Measurements from ENCODE around the gene SLC19A2.
A peak's percentile ranks its signal among the peaks of the same experiment; 100 is the strongest.
"Not testable (repeated sequence)": the region's sequence is repeated elsewhere in the genome, so short reads cannot be mapped to it uniquely, and the experiment has no call there.

Gene SLC19A2

GRCh38 chr1:169485431-169486280 lies at the start of gene SLC19A2:
SLC19A2 (minus strand) TSS chr1:169485944; CDS start chr1:169485766, 178 bp downstream.
- peak; percentile 90 for DNase-seq

DNA sequence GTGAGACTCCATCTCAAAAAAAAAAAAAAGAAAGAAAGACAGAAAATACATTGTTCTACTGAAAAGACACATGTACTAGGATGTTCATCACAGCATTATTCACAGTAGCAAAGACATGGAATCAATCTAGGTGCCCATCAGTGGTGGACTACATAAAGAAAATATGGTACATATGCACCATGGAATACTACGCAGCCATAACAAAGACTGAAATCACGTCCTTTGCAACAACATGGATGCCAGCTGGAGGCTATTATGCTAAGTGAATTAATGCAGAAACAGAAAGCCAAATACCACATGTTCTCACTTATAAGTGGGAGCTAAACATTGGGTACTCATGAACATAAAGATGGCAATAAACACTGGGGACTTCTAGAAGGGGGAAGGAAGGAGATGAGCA lies 48.9 kb upstream of the SLC19A2 start:
- no peak for DNase-seq

- DNase-seq: not testable (repeated sequence)
Observed at GRCh38 chr1:169533528-169534190, 47.9 kb upstream of the SLC19A2 start.

DNA sequence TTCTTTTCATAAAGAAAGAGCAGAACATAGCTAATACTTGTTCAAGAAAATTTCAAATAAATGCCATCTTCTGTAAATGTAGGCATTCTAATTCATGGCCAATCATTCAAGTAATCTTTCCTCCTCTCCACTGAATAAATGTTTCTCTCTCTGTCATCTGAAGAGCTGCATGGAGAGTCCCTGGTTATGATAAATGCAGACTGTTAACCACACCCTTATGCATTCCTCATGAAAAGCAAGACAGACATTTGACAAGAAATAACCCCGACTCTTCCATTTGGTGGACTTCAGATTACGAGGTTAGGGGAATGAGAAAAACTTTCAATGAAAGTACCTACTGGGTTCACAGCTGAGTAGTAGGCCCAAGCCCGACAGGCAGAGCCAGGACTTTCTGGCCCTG lies 44.7 kb upstream of the SLC19A2 start:
- no peak for DNase-seq

- DNase-seq: no peak
Observed at GRCh38 chr1:169529068-169529642, 43.4 kb upstream of the SLC19A2 start.

GRCh38 chr1:169528215-169529067 lies 42.7 kb upstream of the SLC19A2 start:
- no peak for DNase-seq

DNA sequence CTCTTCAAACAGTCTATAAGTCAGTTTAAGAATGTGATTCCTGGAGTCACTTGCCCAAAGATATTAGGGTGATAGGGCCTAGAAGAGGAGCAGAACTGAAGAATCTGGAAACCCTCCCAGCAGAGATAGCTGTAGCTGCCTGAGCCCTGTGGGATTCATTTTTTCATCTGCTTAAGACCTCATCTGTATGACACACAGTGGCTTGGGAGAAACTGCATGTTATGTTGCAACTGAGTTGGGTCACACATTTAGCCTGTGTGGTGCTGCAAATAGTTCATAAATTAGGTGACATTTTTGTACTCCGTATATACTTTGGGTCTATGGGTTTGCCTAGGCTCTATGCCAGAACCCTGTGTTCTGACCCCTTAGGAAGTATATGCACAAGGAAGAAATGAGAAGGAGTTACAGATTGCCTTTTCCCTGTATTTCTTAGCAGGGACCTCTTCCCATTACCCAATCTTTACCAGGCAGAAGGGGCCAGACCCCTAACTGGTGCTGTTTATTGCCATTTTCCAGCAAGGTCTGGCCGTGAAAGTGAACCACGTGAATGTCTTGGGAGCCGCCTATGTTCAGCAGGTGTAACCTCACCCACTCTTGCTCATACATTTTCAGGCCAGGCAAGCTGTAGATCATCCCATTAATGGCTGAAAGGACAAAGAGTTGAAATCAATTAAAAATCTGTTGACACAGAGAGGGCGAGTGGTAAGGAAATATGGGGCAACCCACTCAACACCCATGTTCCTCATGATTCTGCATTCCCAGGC lies 41.9 kb upstream of the SLC19A2 start:
- no peak for DNase-seq

GRCh38 chr1:169527001-169527400 lies 41.3 kb upstream of the SLC19A2 start:
- DNase-seq: no peak

DNA sequence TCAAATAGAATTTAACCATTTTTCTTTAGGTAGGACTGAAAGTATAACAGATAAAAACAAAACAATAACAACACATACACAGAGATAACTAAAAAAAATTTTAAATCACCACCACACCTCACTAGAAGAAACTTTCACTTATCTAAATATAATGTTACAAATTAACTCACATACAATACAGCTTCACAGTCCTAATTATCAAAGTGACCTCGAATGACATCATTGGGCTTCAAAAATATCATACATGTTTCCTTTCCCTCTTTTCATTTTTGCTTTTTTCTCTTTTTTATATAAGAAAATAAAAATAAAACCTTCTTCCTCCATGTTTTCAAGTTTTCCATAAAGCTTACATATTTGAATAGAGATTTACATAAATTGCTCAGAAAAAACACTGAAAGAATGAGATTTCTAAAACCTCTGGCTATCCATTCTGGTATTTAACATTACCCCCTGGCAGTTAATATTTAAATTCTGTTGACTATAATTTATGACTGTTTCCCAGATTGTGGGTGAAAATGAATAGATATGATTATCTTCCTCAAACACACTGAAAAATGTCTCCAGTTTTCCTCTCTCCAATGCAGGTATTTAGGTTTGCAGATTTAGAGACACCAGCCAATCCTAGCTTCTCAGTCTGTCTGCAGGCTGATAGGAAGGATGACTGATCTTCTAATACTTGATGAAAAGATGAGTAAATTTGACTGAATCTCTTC lies 40.5 kb upstream of the SLC19A2 start:
- DNase-seq: no peak

DNA sequence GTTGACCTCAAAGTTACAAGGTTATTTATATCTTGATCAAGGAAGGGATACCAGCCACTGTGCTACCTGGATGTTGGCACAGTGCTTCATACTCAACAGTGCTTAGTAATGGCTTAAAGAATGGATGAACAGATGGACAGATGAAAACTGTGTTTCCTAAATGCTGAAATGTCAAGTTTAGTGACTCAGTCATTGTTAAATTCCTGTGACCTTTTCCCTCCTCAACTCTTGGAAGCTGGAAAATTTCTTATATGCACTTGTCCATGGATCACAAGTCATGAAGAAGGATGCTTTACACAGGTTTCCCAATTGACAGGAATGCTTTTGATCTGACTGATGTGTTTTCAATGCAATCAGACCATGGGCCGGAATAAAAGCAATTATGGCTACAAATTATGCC lies 39.6 kb upstream of the SLC19A2 start:
- DNase-seq: no peak

DNA sequence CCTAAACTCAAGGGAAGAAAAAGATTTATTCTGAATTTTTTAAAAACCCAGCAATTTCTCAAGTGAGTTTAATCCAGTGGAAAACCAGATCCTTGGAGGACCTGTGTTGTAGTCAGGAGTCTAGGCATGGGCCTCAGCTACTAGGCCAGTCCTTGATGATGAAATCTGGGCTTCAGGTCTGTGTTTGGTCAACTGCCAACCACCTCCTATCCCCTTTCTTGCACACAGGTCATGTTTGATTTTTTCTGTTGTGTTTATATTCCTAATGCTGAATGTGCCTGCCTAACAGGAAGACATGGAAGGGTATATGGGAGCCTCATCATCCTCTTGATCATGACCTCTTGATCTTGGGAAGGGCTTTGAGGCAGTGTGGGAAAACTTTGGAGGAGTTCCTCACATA lies 38.2 kb upstream of the SLC19A2 start:
- DNase-seq: no peak

GRCh38 chr1:169521226-169521625 lies 35.5 kb upstream of the SLC19A2 start:
- DNase-seq: no peak

DNA sequence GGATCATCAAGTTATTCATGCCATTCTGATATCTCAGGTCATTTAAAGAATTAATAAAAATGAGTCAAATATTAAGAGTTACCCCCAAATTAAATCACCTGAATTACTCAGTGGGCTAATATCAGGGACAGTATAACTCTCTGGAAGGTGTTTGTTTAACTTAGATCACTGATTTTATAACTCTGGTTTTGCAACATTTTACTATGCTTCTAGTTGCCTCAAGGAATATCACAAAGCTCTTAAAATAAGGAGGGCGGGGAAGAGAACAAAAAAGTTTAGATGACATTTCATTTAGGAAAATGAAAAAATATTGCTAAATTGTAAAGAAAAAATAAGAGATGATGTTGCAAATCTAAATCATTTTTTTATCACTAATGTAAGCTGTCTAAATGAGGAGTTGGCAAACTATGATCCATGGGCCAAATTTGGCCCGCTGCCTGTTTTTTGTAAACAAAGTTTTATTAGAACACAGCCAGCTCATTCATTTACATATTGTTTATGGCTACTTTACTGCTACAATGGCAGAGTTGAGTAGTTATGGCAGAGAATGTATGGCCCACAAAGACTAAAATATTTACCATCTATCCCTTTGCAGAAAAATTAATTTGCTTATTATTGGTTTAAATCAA lies 31.9 kb upstream of the SLC19A2 start:
- DNase-seq: no peak

DNA sequence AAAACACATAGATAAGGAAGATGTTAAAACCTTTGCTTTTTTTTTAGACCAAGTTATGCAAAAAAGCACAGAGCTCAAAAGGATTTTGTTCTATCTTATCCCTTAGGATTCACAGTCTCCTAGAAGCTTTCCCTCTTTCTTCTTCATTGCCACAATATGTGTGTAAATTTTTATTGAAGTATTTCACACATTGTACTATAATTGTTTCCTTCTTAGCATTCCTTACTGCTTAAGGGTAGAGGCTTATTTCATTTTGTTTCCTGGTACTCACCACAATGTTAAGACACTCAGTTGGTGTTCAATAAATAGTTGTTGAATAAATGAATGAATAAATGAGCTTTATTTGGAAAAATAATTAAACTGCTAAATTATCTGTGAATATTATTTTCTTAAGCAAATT lies 29.9 kb upstream of the SLC19A2 start:
- DNase-seq: no peak

- DNase-seq: no peak
Observed at GRCh38 chr1:169514566-169515270, 29.0 kb upstream of the SLC19A2 start.

DNA sequence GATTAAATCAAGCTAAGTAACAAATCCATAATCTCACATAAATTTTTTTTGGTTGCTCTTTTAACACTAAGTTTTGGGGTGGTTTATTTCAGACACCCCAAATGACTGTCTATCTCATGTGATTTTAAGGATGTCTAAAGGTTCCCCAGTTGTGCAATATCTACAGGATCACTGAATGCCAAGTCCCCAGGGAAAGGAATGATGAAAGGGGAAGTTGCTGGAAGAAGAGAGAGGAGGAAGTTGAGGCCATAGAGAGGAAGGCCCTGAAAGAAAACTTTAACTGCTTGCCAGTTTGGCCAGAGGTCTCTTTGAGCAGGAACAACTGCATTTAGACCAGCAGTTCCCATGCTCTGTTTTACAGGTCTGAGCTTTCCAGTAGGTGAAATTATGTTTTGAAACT lies 27.5 kb upstream of the SLC19A2 start:
- DNase-seq: no peak

GRCh38 chr1:169511316-169512005 lies 25.7 kb upstream of the SLC19A2 start:
- DNase-seq: no peak

- no peak for DNase-seq
Observed at GRCh38 chr1:169510060-169510459, 24.3 kb upstream of the SLC19A2 start.

DNA sequence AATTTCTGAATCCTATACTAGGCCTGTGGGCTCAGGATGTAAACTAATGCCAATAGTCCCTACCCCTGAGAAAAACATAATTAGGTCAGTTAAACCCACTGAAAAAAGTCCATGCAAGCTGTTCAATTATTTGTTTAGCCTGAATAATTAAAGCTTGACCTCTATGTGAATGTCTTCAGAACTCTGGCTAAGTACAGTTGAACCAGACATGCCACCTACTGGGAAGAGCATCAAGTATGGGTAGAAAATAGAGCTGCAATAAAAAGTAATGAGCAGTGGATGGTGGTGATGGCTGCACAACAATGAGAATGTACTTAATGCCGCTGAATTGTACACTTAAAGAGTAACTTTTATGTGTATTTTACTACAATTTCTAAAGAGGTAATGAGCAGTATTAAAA lies 23.6 kb upstream of the SLC19A2 start:
- DNase-seq: no peak

Data from activated CD4-positive, alpha-beta T cell treated with anti-CD3 and anti-CD28 coated beads for 1 hour (primary cell).